ENCODE measurements around the gene STAB2. TPM values are rescaled to one million over a fixed set of nuclear protein-coding genes. Genes with fewer than 3 reads are reported as not detected.

Gene STAB2
- total and polyA plus RNA-seq, 5 experiments from 2014 or later, result not detected

- POLR2A ChIA-PET, result no interaction called here
- ATAC-seq (no peak), DNase-seq (no peak)
- H3K36me3 Mint-ChIP-seq, result no peaks in the 10 kb centered on the region
- peaks cover 0 to 20% (median 9%) of the 10 kb centered on the region in 5 donors for H3K27me3 Mint-ChIP-seq
- no peak overlapping the region for H3K4me3 Mint-ChIP-seq
- H3K27ac Mint-ChIP-seq, result no peak overlapping the region
- H3K9me3 Mint-ChIP-seq, result no peaks in the 10 kb centered on the region
- no peaks in the 10 kb centered on the region for H3K4me1 Mint-ChIP-seq
These were observed 101.4 kb downstream of the STAB2 start for GRCh38 chr12:103688376-103689063.

- POLR2A ChIA-PET, result no interaction called here
- H3K4me1 Mint-ChIP-seq, result no peaks in the 10 kb centered on the region
- H3K9me3 Mint-ChIP-seq, result no peaks in the 10 kb centered on the region
- no peak for ATAC-seq
- H3K27ac Mint-ChIP-seq, result no peak overlapping the region
- H3K4me3 Mint-ChIP-seq, result no peak overlapping the region
- no peaks in the 10 kb centered on the region for H3K36me3 Mint-ChIP-seq
- peaks cover 0 to 20% (median 10%) of the 10 kb centered on the region in 5 donors for H3K27me3 Mint-ChIP-seq
- no peak for DNase-seq
These were observed 103.4 kb downstream of the STAB2 start for GRCh38 chr12:103690426-103690825.

- Mint-ChIP-seq H3K4me1 (no peaks in the 10 kb centered on the region), H3K9me3 (no peaks in the 10 kb centered on the region), H3K36me3 (no peaks in the 10 kb centered on the region), H3K27me3 (peaks cover 0 to 20% (median 10%) of the 10 kb centered on the region in 5 donors), H3K4me3 (no peak overlapping the region), H3K27ac (no peak overlapping the region)
- DNase-seq (no peak), ATAC-seq (no peak)
- POLR2A ChIA-PET, result interaction anchor here (0.5 kb wide), 1 partner anchor 10 kb away, joined by 3 read pairs; no protein-coding TSS in a partner anchor
These were observed 104.0 kb downstream of the STAB2 start for GRCh38 chr12:103691063-103691462.

GRCh38 chr12:103696101-103696500 lies 109.0 kb downstream of the STAB2 start:
- DNase-seq (no peak), ATAC-seq (no peak)
- Mint-ChIP-seq H3K27ac (no peak overlapping the region), H3K36me3 (no peaks in the 10 kb centered on the region), H3K4me1 (no peaks in the 10 kb centered on the region), H3K27me3 (peaks cover 0 to 15% (median 11%) of the 10 kb centered on the region in 5 donors), H3K9me3 (peaks cover 0 to 2% (median 0%) of the 10 kb centered on the region in 9 donors), H3K4me3 (no peak overlapping the region)
- POLR2A ChIA-PET, result no interaction called here

DNA sequence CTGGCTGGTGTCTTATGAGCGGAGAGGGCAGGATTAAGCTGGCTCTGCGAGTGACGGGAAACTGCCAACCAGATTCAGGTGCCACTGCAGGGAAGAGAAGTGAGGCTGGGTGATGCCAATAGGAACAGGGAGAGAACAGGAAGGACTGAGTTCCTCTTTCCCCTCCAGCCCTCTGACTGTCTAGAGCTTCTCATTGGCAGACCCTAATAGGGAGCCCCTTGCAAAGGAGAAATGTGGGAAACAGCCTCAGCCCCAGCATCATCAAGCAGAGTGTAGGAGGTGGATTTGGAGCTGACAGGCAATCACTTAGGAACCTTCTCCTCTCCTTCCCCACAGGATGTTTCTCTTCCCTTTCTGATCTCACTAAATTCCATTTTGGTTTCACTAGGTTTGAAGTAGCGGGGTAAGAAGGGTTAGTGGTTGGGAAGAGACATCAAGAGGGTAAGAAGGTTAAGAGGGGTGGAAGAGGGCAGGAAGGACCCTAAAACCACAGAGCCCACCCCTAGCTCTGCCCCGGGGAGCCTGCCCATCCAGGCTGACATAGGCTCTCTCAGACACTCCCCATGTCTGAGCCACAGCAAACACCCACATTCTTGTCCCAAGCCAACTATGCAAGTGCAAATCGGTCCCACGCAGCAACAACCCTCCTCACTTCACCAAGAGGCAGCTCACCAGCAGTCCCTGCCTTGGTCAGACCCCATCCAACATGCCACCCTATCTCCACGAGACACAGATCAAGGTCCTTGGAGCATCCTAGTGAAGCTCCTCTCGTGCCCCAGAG lies 111.1 kb downstream of the STAB2 start:
- Mint-ChIP-seq H3K9me3 (peaks cover 0 to 4% (median 0%) of the 10 kb centered on the region in 9 donors), H3K27ac (no peak overlapping the region), H3K4me1 (no peaks in the 10 kb centered on the region), H3K4me3 (no peak overlapping the region), H3K27me3 (peaks cover 0 to 19% (median 10%) of the 10 kb centered on the region in 5 donors), H3K36me3 (no peaks in the 10 kb centered on the region)
- POLR2A ChIA-PET, result no interaction called here
- DNase-seq (no peak), ATAC-seq (no peak)

DNA sequence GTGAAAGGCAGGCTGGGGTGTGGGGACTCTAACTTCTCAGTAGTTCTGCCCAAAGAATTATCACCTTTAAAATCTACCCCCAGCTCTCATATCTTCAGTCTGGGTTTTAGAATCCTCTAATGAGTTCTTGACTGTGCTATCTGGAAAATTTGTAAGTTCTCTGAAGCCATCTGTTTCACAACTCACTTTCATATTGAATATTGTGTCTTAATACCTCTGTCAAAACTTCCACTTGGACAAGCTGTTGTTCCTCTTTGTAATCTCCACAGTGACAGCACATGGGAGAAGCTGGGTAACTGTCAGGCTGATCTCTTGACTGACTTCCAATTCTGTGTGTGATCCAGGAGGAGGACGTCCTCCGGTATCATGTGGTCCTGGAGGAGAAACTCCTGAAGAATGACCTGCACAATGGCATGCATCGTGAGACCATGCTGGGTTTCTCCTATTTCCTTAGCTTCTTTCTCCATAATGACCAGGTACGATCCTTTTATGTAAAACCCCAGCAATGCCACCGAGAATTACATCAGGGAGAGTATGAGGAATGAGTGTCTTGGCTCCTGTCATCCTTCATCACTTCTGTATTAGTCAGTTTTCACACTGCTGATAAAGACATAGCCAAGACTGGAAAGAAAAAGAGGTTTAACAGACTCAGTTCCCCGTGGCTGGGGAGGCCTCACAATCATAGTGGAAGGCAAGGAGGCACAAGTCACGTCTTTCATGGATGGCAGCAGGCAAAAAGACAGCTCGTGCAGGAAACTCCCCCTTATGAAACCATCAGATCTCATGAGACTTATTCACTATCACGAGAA lies 111.9 kb downstream of the STAB2 start:
- POLR2A ChIA-PET, result no interaction called here
- no peaks in the 10 kb centered on the region for H3K4me1 Mint-ChIP-seq
- H3K27me3 Mint-ChIP-seq, result peaks cover 0 to 23% (median 10%) of the 10 kb centered on the region in 5 donors
- no peak overlapping the region for H3K27ac Mint-ChIP-seq
- DNase-seq (no peak), ATAC-seq (no peak)
- H3K36me3 Mint-ChIP-seq, result no peaks in the 10 kb centered on the region
- peaks cover 0 to 4% (median 0%) of the 10 kb centered on the region in 9 donors for H3K9me3 Mint-ChIP-seq
- no peak overlapping the region for H3K4me3 Mint-ChIP-seq

DNA sequence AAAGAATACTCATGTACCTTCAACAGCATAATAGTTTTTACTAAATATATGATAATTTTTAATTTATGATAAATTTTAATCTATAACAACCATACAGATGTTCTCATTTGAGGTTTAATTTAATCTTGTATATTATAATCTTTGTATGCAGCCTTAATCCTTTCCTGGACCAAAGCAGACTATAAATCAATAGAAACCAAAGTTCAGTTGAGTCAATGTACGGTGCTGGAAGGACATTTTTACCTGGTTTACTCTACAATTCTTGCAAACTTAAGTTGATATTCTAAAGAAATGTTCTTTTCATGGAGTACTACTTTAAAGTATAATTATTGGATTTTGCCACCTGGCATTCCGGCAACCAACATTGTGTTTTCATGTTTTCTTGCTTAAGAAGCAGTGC lies 118.0 kb downstream of the STAB2 start:
- no peak for ATAC-seq
- POLR2A ChIA-PET, result no interaction called here
- Mint-ChIP-seq H3K9me3 (peaks cover 0 to 4% (median 0%) of the 10 kb centered on the region in 9 donors), H3K36me3 (no peaks in the 10 kb centered on the region), H3K27ac (no peak overlapping the region), H3K4me3 (no peak overlapping the region), H3K27me3 (peaks cover 6 to 27% (median 11%) of the 10 kb centered on the region in 5 donors), H3K4me1 (no peaks in the 10 kb centered on the region)
- no peak for DNase-seq

DNA sequence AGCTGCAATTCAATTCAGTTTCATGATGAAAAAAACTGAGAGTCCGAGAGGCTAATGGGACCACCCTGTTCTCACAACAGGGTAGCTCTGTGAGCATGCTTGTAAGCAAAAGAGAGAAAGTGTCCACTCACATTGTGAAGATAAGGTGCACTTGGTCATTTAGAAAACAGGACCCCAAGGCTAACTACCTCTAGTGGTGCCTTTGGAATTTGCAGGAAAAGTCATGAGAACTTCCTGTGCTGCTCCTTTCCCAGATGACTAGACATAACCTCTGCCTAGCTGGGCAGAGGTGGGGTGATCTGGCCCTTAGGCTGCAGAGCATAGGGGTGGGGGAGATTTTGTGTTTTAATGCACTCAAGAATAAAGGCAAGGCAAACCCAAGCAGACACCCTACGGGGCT lies 118.9 kb downstream of the STAB2 start:
- Mint-ChIP-seq H3K27me3 (peaks cover 6 to 30% (median 13%) of the 10 kb centered on the region in 5 donors), H3K9me3 (peaks cover 0 to 4% (median 0%) of the 10 kb centered on the region in 9 donors), H3K36me3 (no peaks in the 10 kb centered on the region), H3K4me3 (no peak overlapping the region), H3K27ac (no peak overlapping the region), H3K4me1 (no peaks in the 10 kb centered on the region)
- DNase-seq, result no peak
- POLR2A ChIA-PET, result no interaction called here
- no peak for ATAC-seq

DNA sequence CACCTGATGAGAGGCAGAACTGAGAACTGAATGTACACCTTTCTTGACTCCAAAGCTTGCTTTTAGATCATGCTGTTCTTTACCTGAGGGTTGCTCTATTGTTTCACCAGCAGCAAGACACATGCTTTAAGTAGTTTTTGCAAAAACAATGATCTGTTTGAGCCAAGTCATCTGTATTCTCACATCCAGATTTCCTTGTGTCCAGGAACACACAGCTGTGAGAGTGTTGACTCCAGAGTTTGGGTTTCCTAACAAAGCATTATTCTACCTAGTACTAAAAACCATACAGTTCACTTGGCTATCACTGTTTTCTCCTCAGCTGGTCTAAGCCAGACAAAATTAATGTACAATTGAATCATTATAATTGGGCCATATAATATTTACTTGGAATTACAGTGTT lies 120.4 kb downstream of the STAB2 start:
- Mint-ChIP-seq H3K27me3 (peaks cover 6 to 31% (median 13%) of the 10 kb centered on the region in 5 donors), H3K4me3 (no peak overlapping the region), H3K27ac (no peak overlapping the region), H3K36me3 (no peaks in the 10 kb centered on the region), H3K4me1 (no peaks in the 10 kb centered on the region), H3K9me3 (peaks cover 0 to 4% (median 0%) of the 10 kb centered on the region in 9 donors)
- no peak for DNase-seq
- no peak for ATAC-seq
- POLR2A ChIA-PET, result no interaction called here

- Mint-ChIP-seq H3K36me3 (no peaks in the 10 kb centered on the region), H3K4me3 (no peak overlapping the region), H3K4me1 (no peaks in the 10 kb centered on the region), H3K27ac (no peak overlapping the region), H3K9me3 (no peaks in the 10 kb centered on the region), H3K27me3 (peaks cover 5 to 25% (median 13%) of the 10 kb centered on the region in 5 donors)
- ATAC-seq, result no peak
- POLR2A ChIA-PET, result no interaction called here
- no peak for DNase-seq
These were observed 123.5 kb downstream of the STAB2 start for GRCh38 chr12:103710544-103710943.

DNA sequence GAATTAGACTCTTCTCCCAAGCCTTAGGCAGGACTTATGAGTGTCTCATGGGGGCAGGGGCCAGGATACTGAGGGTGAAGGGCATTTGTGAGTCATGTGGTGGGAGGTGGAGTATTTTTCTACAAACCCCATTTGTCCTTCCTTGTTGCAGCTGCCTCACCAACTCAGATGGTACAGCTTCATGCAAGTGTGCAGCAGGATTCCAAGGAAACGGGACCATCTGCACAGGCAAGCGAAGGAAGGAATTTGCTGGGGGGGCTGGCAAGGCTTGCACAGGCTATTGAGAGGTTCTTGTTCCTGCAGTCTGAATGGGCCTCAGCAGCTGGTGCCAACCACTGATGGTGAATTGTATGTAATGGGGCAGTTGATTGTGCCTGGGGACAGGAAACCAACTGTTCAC lies 125.1 kb downstream of the STAB2 start:
- Mint-ChIP-seq H3K9me3 (peaks cover 0 to 3% (median 0%) of the 10 kb centered on the region in 9 donors), H3K4me3 (no peak overlapping the region), H3K27me3 (peaks cover 5 to 17% (median 14%) of the 10 kb centered on the region in 5 donors), H3K4me1 (no peaks in the 10 kb centered on the region), H3K27ac (no peak overlapping the region), H3K36me3 (no peaks in the 10 kb centered on the region)
- ATAC-seq, result no peak
- DNase-seq, result no peak
- POLR2A ChIA-PET, result no interaction called here

- POLR2A ChIA-PET, result no interaction called here
- no peaks in the 10 kb centered on the region for H3K36me3 Mint-ChIP-seq
- H3K27me3 Mint-ChIP-seq, result peaks cover 5 to 13% (median 7%) of the 10 kb centered on the region in 5 donors
- peaks cover 0 to 3% (median 0%) of the 10 kb centered on the region in 9 donors for H3K9me3 Mint-ChIP-seq
- no peaks in the 10 kb centered on the region for H3K4me1 Mint-ChIP-seq
- H3K4me3 Mint-ChIP-seq, result no peak overlapping the region
- no peak overlapping the region for H3K27ac Mint-ChIP-seq
- no peak for DNase-seq
- no peak for ATAC-seq
These were observed 128.4 kb downstream of the STAB2 start for GRCh38 chr12:103715494-103715893.
